HepG2 (cell line): ENCODE measurements around the gene RETREG2. TPM values are rescaled to one million over a fixed set of nuclear protein-coding genes. Genes with fewer than 3 reads are reported as not detected.

Experiments
- ATAC-seq: fragments of 200-7000 bp; cut with Tn5 transposase; 3 replicates; pipeline ENCODE4 v1.9.1; 2020; ENCODE audit warnings: mild to moderate bottlenecking, moderate library complexity
- BruUV-seq: library from RNA; stranded (reverse); fragments of 400-500 nt; replicated peaks from 2 replicates; lab custom pipeline; 2021; lab: Mats Ljungman, UMichigan
- CTCF ChIA-PET: fragments of 300-600 bp; formaldehyde crosslinking; extraction: SDS; loops from one replicate; lab custom pipeline; 2021; ENCODE audit warnings: low total read pairs, inconsistent platforms, low intra/inter-chr PET ratio; lab: Yijun Ruan, JAX
- POLR2A ChIA-PET: fragments of 350-600 bp; sonication (Branson Sonifier 250); formaldehyde crosslinking; loops from one replicate; lab custom pipeline; 2020; ENCODE audit warnings: antibody characterized with exemption, inconsistent platforms; lab: Yijun Ruan, JAX
- DNase-seq: peaks from one replicate; pipeline ENCODE4 v3.0.0-alpha.2; 2015; ENCODE audit warnings: low spot score
- FAIRE-seq: peaks from 3 replicates; lab custom pipeline; 2011; peaks lifted over from hg19 to GRCh38; lab: Jason Lieb, UNC
- H2AFZ ChIP-seq: one replicate; pipeline ENCODE4 v1.6.1; 2011; ENCODE audit warnings: low read length, inconsistent platforms
- H3K27ac ChIP-seq: fragments of 300-600 bp; 3 replicates; pipeline ENCODE4 v1.8.0; 2011; ENCODE audit warnings: mixed run types, mild to moderate bottlenecking, mixed read lengths, low read length, inconsistent platforms; ENCODE audit not compliant: insufficient read depth; ENCODE audit errors: extremely low read length
- H3K27me3 ChIP-seq, 2 experiments: fragments of 200-600 bp in 1 of 2; 2 replicates in 1 of 2; 3 replicates in 1 of 2; pipeline versions ENCODE4 v1.6.0 to v1.8.0; 2011; ENCODE audit warnings: low read length in 2 of 2, mild to moderate bottlenecking in 2 of 2, moderate library complexity in 2 of 2, inconsistent platforms in 1 of 2; ENCODE audit not compliant: insufficient read depth in 2 of 2, control insufficient read depth in 1 of 2
- H3K36me3 ChIP-seq, 2 experiments: fragments of 200-600 bp in 1 of 2; replicated peaks in 1 of 2; 2 replicates in 1 of 2; 3 replicates in 1 of 2; pipeline versions ENCODE4 v1.5.1 to v1.8.0; 2011; ENCODE audit warnings: low read length in 2 of 2, inconsistent platforms in 1 of 2; ENCODE audit not compliant: insufficient read depth in 2 of 2, control insufficient read depth in 1 of 2
- H3K4me1 ChIP-seq: 2 replicates; pipeline ENCODE4 v1.5.1; 2012; ENCODE audit warnings: low read length, inconsistent platforms; ENCODE audit not compliant: insufficient read depth
- H3K4me2 ChIP-seq: 2 replicates; pipeline ENCODE4 v1.6.0; 2011; ENCODE audit warnings: low read depth, low read length, inconsistent platforms
- H3K4me3 ChIP-seq, 3 experiments: fragments of 200-600 bp in 1 of 3; sonication (generic), shearing (Covaris generic) in 1 of 3; replicated peaks in 1 of 3; 2 replicates each; pipeline ENCODE4 v1.5.1; 2011 to 2016; ENCODE audit warnings: low read length in 3 of 3, inconsistent platforms in 2 of 3, low read depth in 2 of 3, mild to moderate bottlenecking in 2 of 3, control low read depth in 1 of 3, mixed read lengths in 1 of 3; ENCODE audit not compliant: insufficient read depth in 1 of 3
- H3K79me2 ChIP-seq: one replicate; pipeline ENCODE4 v1.6.1; 2011; ENCODE audit warnings: low read length, inconsistent platforms; ENCODE audit not compliant: insufficient read depth
- H3K9ac ChIP-seq: 2 replicates; pipeline ENCODE4 v1.6.0; 2011; ENCODE audit warnings: mild to moderate bottlenecking, low read depth, low read length, inconsistent platforms; ENCODE audit not compliant: insufficient read depth
- H3K9me3 ChIP-seq: 2 replicates; pipeline ENCODE4 v1.5.1; 2012; ENCODE audit warnings: mild to moderate bottlenecking, low read length
- H4K20me1 ChIP-seq: 2 replicates; pipeline ENCODE4 v1.6.0; 2011; ENCODE audit warnings: inconsistent platforms, mild to moderate bottlenecking, low read length, moderate library complexity; ENCODE audit not compliant: insufficient read depth
- AHR ChIP-seq: IDR thresholded peaks from 2 replicates; pipeline ENCODE4 v1.6.1; 2018; ENCODE audit warnings: missing genetic modification reagents, missing compliant biosample characterization
- FLYWCH1 ChIP-seq: sonication (generic); formaldehyde crosslinking; IDR thresholded peaks from 2 replicates; pipeline ENCODE4 v1.8.1; 2023; ENCODE audit warnings: mild to moderate bottlenecking, missing genetic modification reagents
- FOXA3 ChIP-seq: IDR thresholded peaks from 2 replicates; pipeline ENCODE4 v1.6.1; 2016; ENCODE audit warnings: missing genetic modification reagents, missing compliant biosample characterization
- FOXJ3 ChIP-seq: sonication (generic); formaldehyde crosslinking; IDR thresholded peaks from 2 replicates; pipeline ENCODE4 v1.4.0; 2020; ENCODE audit warnings: missing genetic modification reagents, mild to moderate bottlenecking, borderline replicate concordance
- POLR2A ChIP-seq, 2 experiments: IDR thresholded peaks; 2 replicates each; pipeline ENCODE4 v1.6.1; 2011; ENCODE audit warnings: low read depth in 2 of 2, low read length in 2 of 2, mild to moderate bottlenecking in 1 of 2, moderate library complexity in 1 of 2; ENCODE audit not compliant: insufficient read depth in 1 of 2
- SMAD9 ChIP-seq: sonication (generic); formaldehyde crosslinking; IDR thresholded peaks from 2 replicates; pipeline ENCODE4 v1.5.1; 2020; ENCODE audit warnings: mild to moderate bottlenecking, missing genetic modification reagents
- YEATS2 ChIP-seq: sonication (generic); formaldehyde crosslinking; IDR thresholded peaks from 2 replicates; pipeline ENCODE4 v1.4.0; 2020; ENCODE audit warnings: missing genetic modification reagents, borderline replicate concordance
- ZFAT ChIP-seq: sonication (generic); formaldehyde crosslinking; conservative IDR thresholded peaks from 2 replicates; pipeline ENCODE4 v1.8.1; 2023; ENCODE audit warnings: missing genetic modification reagents, inconsistent platforms
- ZNF256 ChIP-seq: sonication (generic); formaldehyde crosslinking; conservative IDR thresholded peaks from 2 replicates; pipeline ENCODE4 v1.4.0; 2020; ENCODE audit warnings: missing genetic modification reagents
- ZNF343 ChIP-seq: sonication (generic); formaldehyde crosslinking; IDR thresholded peaks from 2 replicates; pipeline ENCODE4 v1.4.0; 2020; ENCODE audit warnings: mild to moderate bottlenecking, missing genetic modification reagents
- ZNF747 ChIP-seq: sonication (generic); formaldehyde crosslinking; IDR thresholded peaks from 2 replicates; pipeline ENCODE4 v1.8.1; 2023; ENCODE audit warnings: missing genetic modification reagents, mild to moderate bottlenecking, borderline replicate concordance
- WGBS: methylation state at CpG from one replicate; pipeline ENCODE4 v1.1.6; 2017; ENCODE audit warnings: low lambda C conversion rate; 5-methylcytosine and 5-hydroxymethylcytosine counted together
- in situ Hi-C: cut with HindIII; loops from 2 replicates; pipeline ENCODE4 v1.10.0; 2017; ENCODE audit warnings: low pct_unique_long_range_greater_than_20kb; ENCODE audit not compliant: extremely low pct_ligation_motif_present
- intact Hi-C: fragments of 100-400 bp; cut with micrococcal nuclease; formaldehyde crosslinking; loops from one replicate; pipeline ENCODE4 v1.10.0; 2022; ENCODE audit not compliant: unreplicated experiment
- polyA plus RNA-seq, 8 experiments: library from polyadenylated mRNA; depleted of rRNA in 3 of 8; stranded (reverse) in 7 of 8; unstranded in 1 of 8; fragments of >200 nt; fragmentation: Illumina TruSeq in 4 of 8; extraction: Trizol in 4 of 8; gene quantifications; 2 replicates each; pipeline versions ENCODE4 v1.2.1 to v1.2.3, GENCODE V29; 2011 to 2016; ENCODE audit warnings: low read depth in 4 of 8, missing spikeins in 1 of 8, mixed read lengths in 1 of 8; ENCODE audit not compliant: insufficient read depth in 1 of 8
- total RNA-seq, 5 experiments: library from RNA; depleted of rRNA; stranded (reverse); fragments of >200 nt; fragmentation: Illumina TruSeq; extraction: Trizol; gene quantifications; 2 replicates each; pipeline ENCODE4 v1.2.3, GENCODE V29; 2016; ENCODE audit warnings: low read depth in 1 of 5
- TF ChIP-seq, protein P1 (sequence below): sonication (generic); formaldehyde crosslinking; IDR thresholded peaks from 2 replicates; pipeline ENCODE4 v1.8.0; 2022; ENCODE audit warnings: mild to moderate bottlenecking, missing genetic modification reagents, moderate library complexity
- TF ChIP-seq, protein P2 (sequence below): sonication (generic); formaldehyde crosslinking; IDR thresholded peaks from 2 replicates; pipeline ENCODE4 v1.5.0; 2020; ENCODE audit warnings: mild to moderate bottlenecking, missing genetic modification reagents

RETREG2 gene
- total and polyA plus RNA-seq, 2 of the 13 experiments (the other 11 are each of a cell fraction or from before 2014, with no cell fraction given), result 86.0 to 134 TPM

DNA sequence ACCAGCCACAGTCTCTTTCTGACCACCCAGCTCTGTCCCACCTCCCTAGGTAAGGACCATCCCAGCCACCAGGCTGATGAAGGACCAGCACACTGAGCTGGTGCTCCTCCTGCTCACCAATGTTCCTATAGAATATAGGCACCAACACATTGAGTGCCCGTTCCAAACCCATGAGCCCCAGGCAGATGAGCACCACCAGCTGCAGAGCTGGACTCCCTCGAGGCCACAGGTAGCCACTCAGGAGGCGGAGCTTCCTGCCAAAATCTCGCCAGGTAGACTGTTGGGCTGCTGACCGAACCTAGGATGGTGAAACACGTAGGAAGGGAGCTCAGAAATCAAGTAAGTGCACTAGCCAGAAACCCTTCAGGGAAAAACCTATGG lies 38.5 kb downstream of the RETREG2 start:
- no peak overlapping the region for H3K9ac ChIP-seq

DNA sequence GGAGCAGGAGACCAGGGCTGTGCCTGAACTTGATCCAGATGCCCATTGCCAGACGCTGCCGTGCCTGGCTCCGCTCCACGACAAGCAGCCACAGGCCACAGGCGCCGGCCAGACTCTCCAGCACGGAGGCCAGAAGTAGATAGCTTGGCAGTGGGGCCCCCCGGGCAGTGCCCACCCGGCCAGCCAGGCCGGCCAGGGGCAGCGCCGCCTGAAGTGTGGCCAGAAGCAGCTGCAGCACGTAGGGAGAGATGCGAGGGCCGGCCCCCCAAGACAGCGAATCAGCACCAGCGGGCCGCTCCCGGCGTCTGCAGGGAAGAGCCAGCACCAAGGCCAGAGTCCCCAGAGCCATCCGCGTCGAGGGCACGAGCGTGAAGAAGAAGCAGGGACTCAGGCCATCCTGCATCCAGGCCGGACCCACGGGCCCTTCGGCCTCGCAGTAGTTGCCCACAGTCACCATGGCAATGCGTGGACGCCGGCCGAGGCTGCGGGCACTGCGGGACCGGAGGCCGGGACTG lies 40.2 kb downstream of the RETREG2 start:
- Histone ChIP-seq H3K27ac (peak overlapping the region; percentile 92), H3K36me3 (peaks cover 36 to 63% of the 10 kb centered on the region in 2 experiments), H3K9ac (peak overlapping the region; percentile 85), H3K4me2 (peak overlapping the region; percentile 99), H4K20me1 (no peaks in the 10 kb centered on the region), H3K27me3 (no peaks in the 10 kb centered on the region), H3K4me3 (peak overlapping the region; percentile 80 to 92 (median 85)), H3K9me3 (no peaks in the 10 kb centered on the region), H2AFZ (no peak overlapping the region), H3K79me2 (peaks cover 11% of the 10 kb centered on the region), H3K4me1 (peaks cover 44% of the 10 kb centered on the region)
- DNase-seq (peak; percentile 65), FAIRE-seq (no peak), ATAC-seq (peak; percentile 77)
- TSS peak; percentile 46 for BruUV-seq
- intact Hi-C loops (loop anchor here (1.0 to 2.0 kb wide), 4 partner anchors 11 to 77 kb away; partner anchors contain the start of genes ANKZF1, ATG9A, CNPPD1 and NHEJ1), in situ Hi-C loops (no loop called here)
- ChIA-PET CTCF (interaction anchor here (1.5 kb wide), 1 partner anchor 77 kb away, joined by 8 read pairs; no protein-coding TSS in a partner anchor), POLR2A (interaction anchor here (0.8 to 6.2 kb wide), 18 partner anchors 10 to 170 kb away, joined by 3 to 196 read pairs (median 8); partner anchors contain the start of genes ANKZF1, ATG9A, CNPPD1 and DNAJB2)
- 0% methylated on average over 12 of the region's 37 CpGs for WGBS
- TF ChIP-seq AHR (CRISPR knock-in tag), result 0 out of 2 replicates have a peak, but pooled peaks have one; percentile 24
- TF ChIP-seq SMAD9 (CRISPR knock-in tag), result no peak
- TF ChIP-seq FLYWCH1 (CRISPR knock-in tag), result no peak; the same call in 1 of the 2 replicates
- TF ChIP-seq ZNF747 (CRISPR knock-in tag), result peak; percentile 9; the same call in 1 of the 2 replicates
- 0 out of 2 replicates have a peak, but pooled peaks have one; percentile 10 for TF ChIP-seq FOXJ3
- TF ChIP-seq YEATS2, result no peak
- TF ChIP-seq ZNF256 (CRISPR knock-in tag), result peak; percentile 59; the same call in 1 of the 2 replicates
- TF ChIP-seq, protein P1, sequence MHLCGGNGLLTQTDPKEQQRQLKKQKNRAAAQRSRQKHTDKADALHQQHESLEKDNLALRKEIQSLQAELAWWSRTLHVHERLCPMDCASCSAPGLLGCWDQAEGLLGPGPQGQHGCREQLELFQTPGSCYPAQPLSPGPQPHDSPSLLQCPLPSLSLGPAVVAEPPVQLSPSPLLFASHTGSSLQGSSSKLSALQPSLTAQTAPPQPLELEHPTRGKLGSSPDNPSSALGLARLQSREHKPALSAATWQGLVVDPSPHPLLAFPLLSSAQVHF (CRISPR knock-in tag), result peak; percentile 54; the same call in 1 of the 2 replicates
- 0 out of 2 replicates have a peak, but pooled peaks have one; percentile 4 for TF ChIP-seq ZNF343 (CRISPR knock-in tag)
- TF ChIP-seq ZFAT, result 0 out of 2 replicates have a peak, but pooled peaks have one; percentile 45
- TF ChIP-seq, protein P2, sequence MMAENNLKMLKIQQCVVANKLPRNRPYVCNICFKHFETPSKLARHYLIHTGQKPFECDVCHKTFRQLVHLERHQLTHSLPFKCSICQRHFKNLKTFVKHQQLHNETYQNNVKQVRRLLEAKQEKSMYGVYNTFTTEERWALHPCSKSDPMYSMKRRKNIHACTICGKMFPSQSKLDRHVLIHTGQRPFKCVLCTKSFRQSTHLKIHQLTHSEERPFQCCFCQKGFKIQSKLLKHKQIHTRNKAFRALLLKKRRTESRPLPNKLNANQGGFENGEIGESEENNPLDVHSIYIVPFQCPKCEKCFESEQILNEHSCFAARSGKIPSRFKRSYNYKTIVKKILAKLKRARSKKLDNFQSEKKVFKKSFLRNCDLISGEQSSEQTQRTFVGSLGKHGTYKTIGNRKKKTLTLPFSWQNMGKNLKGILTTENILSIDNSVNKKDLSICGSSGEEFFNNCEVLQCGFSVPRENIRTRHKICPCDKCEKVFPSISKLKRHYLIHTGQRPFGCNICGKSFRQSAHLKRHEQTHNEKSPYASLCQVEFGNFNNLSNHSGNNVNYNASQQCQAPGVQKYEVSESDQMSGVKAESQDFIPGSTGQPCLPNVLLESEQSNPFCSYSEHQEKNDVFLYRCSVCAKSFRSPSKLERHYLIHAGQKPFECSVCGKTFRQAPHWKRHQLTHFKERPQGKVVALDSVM, result peak; percentile 42; the same call in 1 of the 2 replicates

More for the DNA sequence above, 38.5 kb downstream of the RETREG2 start:
- DNase-seq (no peak), FAIRE-seq (peak; percentile 42), ATAC-seq (no peak)
- Histone ChIP-seq H3K4me2 (peak overlapping the region; percentile 99), H3K4me1 (peaks cover 44% of the 10 kb centered on the region), H2AFZ (no peak overlapping the region), H3K9me3 (no peaks in the 10 kb centered on the region), H3K27ac (peak overlapping the region; percentile 92), H3K36me3 (peaks cover 37 to 59% of the 10 kb centered on the region in 2 experiments), H3K27me3 (no peaks in the 10 kb centered on the region), H4K20me1 (no peaks in the 10 kb centered on the region), H3K79me2 (peaks cover 11% of the 10 kb centered on the region), H3K4me3 (0 out of 6 replicates have a peak overlapping the region, but pooled peaks of 1 of the 3 experiments have one; percentile 7)
- 98% methylated on average over 6 of the region's 6 CpGs for WGBS
- no TSS peak for BruUV-seq
- POLR2A ChIA-PET, result interaction anchor here (1.0 to 6.2 kb wide), 8 partner anchors 9 to 79 kb away, joined by 3 to 196 read pairs (median 36); partner anchors contain the start of genes ANKZF1, ATG9A, CNPPD1 and GLB1L
- peak in 1 of 2 experiments; percentile 35; a peak in 1 of 4 replicates for TF ChIP-seq POLR2A (IDR thresholded peaks at IDR 0.05; ENCODE audit: insufficient read depth in 1 of 2, low read depth in 2 of 2, low read length in 2 of 2)
- TF ChIP-seq FOXA3 (CRISPR knock-in tag), result no peak
- in situ Hi-C loops, result no loop called here
- CTCF ChIA-PET, result no interaction called here
- intact Hi-C loops, result no loop called here
